WI38 (cell line): Measurements from ENCODE around the gene OR1L4.

Source experiments
- H3K4me3 ChIP-seq: 2 replicates; pipeline ENCODE4 v1.5.1; 2011; ENCODE audit warnings: low read depth, mild to moderate bottlenecking, control low read depth, low read length
- CTCF ChIP-seq: IDR thresholded peaks from 2 replicates; pipeline ENCODE4 v1.5.1; 2012; ENCODE audit warnings: low read depth, mild to moderate bottlenecking, control low read depth, low read length

The OR1L4 gene

GRCh38 chr9:122723690-122724089, at the start of gene OR1L4:
OR1L4 (plus strand) TSS chr9:122723990; CDS start chr9:122723990, 0 bp downstream.
- H3K4me3 ChIP-seq, result no peak within 1 kb of the TSS
- TF ChIP-seq CTCF, result no peak

- no peak for TF ChIP-seq CTCF
- H3K4me3 ChIP-seq, result no peak overlapping the region
Measured at GRCh38 chr9:122684851-122685250, 38.9 kb upstream of the OR1L4 start.

- no peak for TF ChIP-seq CTCF
- no peak overlapping the region for H3K4me3 ChIP-seq
Measured at GRCh38 chr9:122695696-122696095, 28.1 kb upstream of the OR1L4 start.

- no peak for TF ChIP-seq CTCF
- no peak overlapping the region for H3K4me3 ChIP-seq
Measured at GRCh38 chr9:122718038-122718437, 5.8 kb upstream of the OR1L4 start.

- TF ChIP-seq CTCF, result no peak
- no peak overlapping the region for H3K4me3 ChIP-seq
Measured at GRCh38 chr9:122719218-122719617, 4.6 kb upstream of the OR1L4 start.

GRCh38 chr9:122742003-122742402, 18.2 kb downstream of the OR1L4 start, which contains the start of gene OR1L6:
OR1L6 (plus strand) TSS chr9:122742303; CDS start chr9:122749848, 7,545 bp downstream.
- H3K4me3 ChIP-seq, result no peak within 1 kb of the TSS
- TF ChIP-seq CTCF, result no peak

- no peak overlapping the region for H3K4me3 ChIP-seq
- no peak for TF ChIP-seq CTCF
Measured at GRCh38 chr9:122754825-122755224, 31.0 kb downstream of the OR1L4 start.
